Hepatocyte (in vitro differentiated cells): ENCODE results near the gene INF2. TPM values are rescaled to one million over a fixed set of nuclear protein-coding genes. Genes with fewer than 3 reads are reported as not detected.

Experiments
- DNase-seq: peaks from one replicate; pipeline ENCODE4 v3.0.0-alpha.2; 2016; ENCODE audit warnings: low spot score
- H2AFZ ChIP-seq: fragments of 200-600 bp; sonication (generic); 2 replicates; pipeline ENCODE4 v1.6.0; 2016; ENCODE audit warnings: antibody characterized with exemption, mild to moderate bottlenecking
- H3K27ac ChIP-seq: fragments of 200-600 bp; sonication (generic); 2 replicates; pipeline ENCODE4 v1.5.1; 2016; ENCODE audit warnings: mild to moderate bottlenecking
- H3K27me3 ChIP-seq: fragments of 200-600 bp; sonication (generic); 2 replicates; pipeline ENCODE4 v1.6.1; 2016
- H3K36me3 ChIP-seq: fragments of 200-600 bp; sonication (generic); replicated peaks from 2 replicates; pipeline ENCODE4 v1.5.1; 2016; ENCODE audit warnings: low read depth; ENCODE audit not compliant: insufficient read depth
- H3K4me1 ChIP-seq: fragments of 200-600 bp; sonication (generic); 2 replicates; pipeline ENCODE4 v1.5.1; 2016; ENCODE audit warnings: mild to moderate bottlenecking, moderate library complexity; ENCODE audit not compliant: insufficient read depth
- H3K4me2 ChIP-seq: fragments of 200-600 bp; sonication (generic); 2 replicates; pipeline ENCODE4 v1.6.0; 2016
- H3K4me3 ChIP-seq: fragments of 200-600 bp; sonication (generic); 2 replicates; pipeline ENCODE4 v1.5.1; 2016; ENCODE audit warnings: mild to moderate bottlenecking
- H3K79me2 ChIP-seq: fragments of 200-600 bp; sonication (generic); 2 replicates; pipeline ENCODE4 v1.6.0; 2017; ENCODE audit warnings: mild to moderate bottlenecking
- H3K9me2 ChIP-seq: fragments of 200-600 bp; sonication (generic); replicated peaks from 2 replicates; pipeline ENCODE4 v1.6.0; 2017; ENCODE audit warnings: mild to moderate bottlenecking; ENCODE audit not compliant: insufficient read depth
- H3K9me3 ChIP-seq: fragments of 200-600 bp; sonication (generic); 2 replicates; pipeline ENCODE4 v1.5.1; 2016; ENCODE audit warnings: low read depth, mild to moderate bottlenecking
- H4K20me1 ChIP-seq: fragments of 200-600 bp; sonication (generic); 2 replicates; pipeline ENCODE4 v1.6.0; 2016; ENCODE audit warnings: mild to moderate bottlenecking; ENCODE audit not compliant: insufficient read depth, poor library complexity, severe bottlenecking
- CTCF ChIP-seq: fragments of 200-600 bp; sonication (generic); IDR thresholded peaks from 2 replicates; pipeline ENCODE4 v1.5.1; 2016; ENCODE audit warnings: antibody characterized with exemption, mild to moderate bottlenecking; ENCODE audit not compliant: poor library complexity
- EZH2 ChIP-seq: fragments of 200-600 bp; sonication (generic); IDR thresholded peaks from 2 replicates; pipeline ENCODE4 v1.6.1; 2016; ENCODE audit warnings: antibody characterized with exemption, mild to moderate bottlenecking, borderline replicate concordance
- EZH2phosphoT487 ChIP-seq: fragments of 200-600 bp; sonication (generic); IDR thresholded peaks from one replicate; pipeline ENCODE4 v1.6.1; 2018; ENCODE audit warnings: antibody characterized with exemption, mild to moderate bottlenecking, low read depth, moderate library complexity; ENCODE audit not compliant: unreplicated experiment, severe bottlenecking
- WGBS: methylation state at CpG from one replicate; pipeline ENCODE4 v1.1.6; 2016; ENCODE audit warnings: low lambda C conversion rate; ENCODE audit errors: missing lambda C conversion rate; 5-methylcytosine and 5-hydroxymethylcytosine counted together
- polyA plus RNA-seq: library from polyadenylated mRNA; unstranded; fragments of >200 nt; fragmentation: Nextera tagmentation; extraction: Ambion mirVana; gene quantifications from 2 replicates; pipeline ENCODE4 v1.2.1, GENCODE V29; 2016
- total RNA-seq: library from RNA; depleted of rRNA; stranded (reverse); fragments of >200 nt; gene quantifications from 2 replicates; pipeline ENCODE4 v1.2.3, GENCODE V29; 2014

Gene INF2
- total and polyA plus RNA-seq, 2 experiments from 2014 or later = 23.8 to 31.6 TPM

GRCh38 chr14:104751539-104752422, 62.4 kb downstream of the INF2 start:
- no peaks in the 10 kb centered on the region for H3K9me2 ChIP-seq
- TF ChIP-seq EZH2phosphoT487 (no peak), EZH2 (no peak), CTCF (no peak)
- H3K79me2 ChIP-seq = peaks cover 38% of the 10 kb centered on the region
- H3K9me3 ChIP-seq = no peaks in the 10 kb centered on the region
- H3K27me3 ChIP-seq = no peaks in the 10 kb centered on the region
- peak overlapping the region; percentile 76 for H3K27ac ChIP-seq
- peaks cover 35% of the 10 kb centered on the region for H3K4me1 ChIP-seq
- 91% methylated on average over 80 of the region's 90 CpGs for WGBS
- no peaks in the 10 kb centered on the region for H3K36me3 ChIP-seq
- H3K4me3 ChIP-seq = no peak overlapping the region
- DNase-seq = no peak
- peak overlapping the region; percentile 31 for H2AFZ ChIP-seq
- peak overlapping the region; percentile 77 for H3K4me2 ChIP-seq
- peaks cover 26% of the 10 kb centered on the region for H4K20me1 ChIP-seq

GRCh38 chr14:104752423-104752734, 63.0 kb downstream of the INF2 start:
- Histone ChIP-seq H3K4me2 (peak overlapping the region; percentile 77), H3K4me1 (peaks cover 31% of the 10 kb centered on the region), H3K9me2 (no peaks in the 10 kb centered on the region), H3K9me3 (no peaks in the 10 kb centered on the region), H3K27ac (peak overlapping the region; percentile 76), H4K20me1 (peaks cover 26% of the 10 kb centered on the region), H3K27me3 (no peaks in the 10 kb centered on the region), H2AFZ (peak overlapping the region; percentile 31), H3K4me3 (no peak overlapping the region), H3K36me3 (no peaks in the 10 kb centered on the region), H3K79me2 (peaks cover 44% of the 10 kb centered on the region)
- DNase-seq = no peak
- 37% methylated on average over 6 of the region's 21 CpGs for WGBS
- TF ChIP-seq EZH2phosphoT487 = no peak
- TF ChIP-seq EZH2 = no peak
- no peak for TF ChIP-seq CTCF

- H2AFZ ChIP-seq = peak within 1 kb of the TSS; percentile 37
- no peaks in the 10 kb centered on the region for H3K9me2 ChIP-seq
- under 1% methylated on average over 78 of the region's 95 CpGs for WGBS
- peaks cover 25% of the 10 kb centered on the region for H3K4me1 ChIP-seq
- peak within 1 kb of the TSS; percentile 92 for H3K27ac ChIP-seq
- H3K27me3 ChIP-seq = no peaks in the 10 kb centered on the region
- peaks cover 26% of the 10 kb centered on the region for H4K20me1 ChIP-seq
- H3K79me2 ChIP-seq = peaks cover 49% of the 10 kb centered on the region
- no peaks in the 10 kb centered on the region for H3K9me3 ChIP-seq
- H3K4me2 ChIP-seq = peak within 1 kb of the TSS; percentile 97
- H3K36me3 ChIP-seq = no peaks in the 10 kb centered on the region
- peak; percentile 99 for DNase-seq
- H3K4me3 ChIP-seq = peak within 1 kb of the TSS; percentile 53
- no peak for TF ChIP-seq CTCF
- TF ChIP-seq EZH2 = no peak
- no peak for TF ChIP-seq EZH2phosphoT487
Measured at GRCh38 chr14:104752735-104753527, 63.5 kb downstream of the INF2 start, which contains the start of gene SIVA1. TSS of gene SIVA1 (plus strand) at chr14:104753147. CDS start at chr14:104753202, 55 bp downstream.
